H9 (cell line): Measurements from ENCODE around the gene SKIL. TPM values are rescaled to one million over a fixed set of nuclear protein-coding genes. Genes with fewer than 3 reads are reported as not detected.

Experiments used
- DNase-seq: peaks from one replicate; pipeline ENCODE4 v3.0.0-alpha.2; 2017
- H2AFZ ChIP-seq: one replicate; pipeline ENCODE4 v1.6.1; 2013; ENCODE audit warnings: mild to moderate bottlenecking, low read length, control low read depth, moderate library complexity
- H2AK5ac ChIP-seq: 2 replicates; pipeline ENCODE4 v1.6.1; 2013; ENCODE audit warnings: low read length, control low read depth, mixed read lengths; ENCODE audit not compliant: insufficient read length
- H2BK120ac ChIP-seq: one replicate; pipeline ENCODE4 v1.6.1; 2013; ENCODE audit warnings: low read depth, mild to moderate bottlenecking, low read length, control low read depth, inconsistent platforms; ENCODE audit not compliant: poor library complexity, severe bottlenecking
- H2BK12ac ChIP-seq: 2 replicates; pipeline ENCODE4 v1.6.1; 2013; ENCODE audit warnings: low read length, control low read depth, mixed read lengths, low read depth; ENCODE audit not compliant: insufficient read length
- H2BK15ac ChIP-seq: 2 replicates; pipeline ENCODE4 v1.6.1; 2013; ENCODE audit warnings: low read depth, low read length, control low read depth
- H2BK20ac ChIP-seq: one replicate; pipeline ENCODE4 v1.6.1; 2013; ENCODE audit warnings: low read depth, mild to moderate bottlenecking, low read length, control low read depth, inconsistent platforms; ENCODE audit not compliant: poor library complexity, severe bottlenecking
- H2BK5ac ChIP-seq: 2 replicates; pipeline ENCODE4 v1.6.1; 2013; ENCODE audit warnings: low read length, control low read depth, mixed read lengths; ENCODE audit not compliant: insufficient read length
- H3K14ac ChIP-seq: 2 replicates; pipeline ENCODE4 v1.6.1; 2013; ENCODE audit warnings: low read length, control low read depth; ENCODE audit not compliant: insufficient read depth
- H3K18ac ChIP-seq: 2 replicates; pipeline ENCODE4 v1.6.1; 2013; ENCODE audit warnings: low read depth, mild to moderate bottlenecking, mixed read lengths, low read length, control low read depth; ENCODE audit not compliant: insufficient read length
- H3K23ac ChIP-seq: 2 replicates; pipeline ENCODE4 v1.6.1; 2013; ENCODE audit warnings: low read length, control low read depth, mixed read lengths, low read depth; ENCODE audit not compliant: insufficient read length
- H3K23me2 ChIP-seq: 2 replicates; pipeline ENCODE4 v1.6.1; 2013; ENCODE audit warnings: low read depth, mild to moderate bottlenecking, mixed read lengths, low read length, control low read depth; ENCODE audit not compliant: insufficient read length, poor library complexity, severe bottlenecking
- H3K27ac ChIP-seq: 2 replicates; pipeline ENCODE4 v1.5.1; 2013; ENCODE audit warnings: low read length, control low read depth, mixed read lengths, low read depth; ENCODE audit not compliant: insufficient read length
- H3K27me3 ChIP-seq: 2 replicates; pipeline ENCODE4 v1.6.1; 2013; ENCODE audit warnings: low read length, control low read depth, inconsistent platforms; ENCODE audit not compliant: insufficient read depth
- H3K4ac ChIP-seq: 2 replicates; pipeline ENCODE4 v1.6.1; 2013; ENCODE audit warnings: low read depth, mild to moderate bottlenecking, control low read depth, inconsistent platforms, low read length, moderate library complexity
- H3K4me1 ChIP-seq: 2 replicates; pipeline ENCODE4 v1.6.1; 2013; ENCODE audit warnings: low read length, control low read depth, inconsistent platforms; ENCODE audit not compliant: insufficient read depth
- H3K4me2 ChIP-seq: 2 replicates; pipeline ENCODE4 v1.6.1; 2013; ENCODE audit warnings: low read length, control low read depth, mixed read lengths; ENCODE audit not compliant: insufficient read length, insufficient read depth
- H3K56ac ChIP-seq: 2 replicates; pipeline ENCODE4 v1.6.1; 2013; ENCODE audit warnings: low read depth, mild to moderate bottlenecking, mixed read lengths, low read length, control low read depth; ENCODE audit not compliant: insufficient read length
- H3K79me1 ChIP-seq: 2 replicates; pipeline ENCODE4 v1.6.1; 2013; ENCODE audit warnings: low read depth, mild to moderate bottlenecking, moderate library complexity, low read length, control low read depth, inconsistent platforms; ENCODE audit not compliant: insufficient read depth, poor library complexity, severe bottlenecking
- H3K79me2 ChIP-seq: 2 replicates; pipeline ENCODE4 v1.6.1; 2013; ENCODE audit warnings: low read length, control low read depth, inconsistent platforms; ENCODE audit not compliant: insufficient read depth
- H3K9ac ChIP-seq: 2 replicates; pipeline ENCODE4 v1.6.1; 2013; ENCODE audit warnings: low read length, control low read depth, mixed read lengths; ENCODE audit not compliant: insufficient read length; ENCODE audit errors: extremely low read depth
- H3K9me3 ChIP-seq: one replicate; pipeline ENCODE4 v1.6.1; 2013; ENCODE audit warnings: low read depth, low read length, inconsistent platforms; ENCODE audit not compliant: control insufficient read depth
- H3T11ph ChIP-seq: one replicate; pipeline ENCODE4 v1.6.1; 2013; ENCODE audit warnings: mild to moderate bottlenecking, low read length, control low read depth, inconsistent platforms
- H4K20me1 ChIP-seq: one replicate; pipeline ENCODE4 v1.6.1; 2013; ENCODE audit not compliant: control insufficient read depth, insufficient read length, insufficient read depth
- H4K5ac ChIP-seq: 2 replicates; pipeline ENCODE4 v1.6.1; 2013; ENCODE audit warnings: low read depth, mild to moderate bottlenecking, mixed read lengths, low read length, control low read depth; ENCODE audit not compliant: insufficient read length
- H4K8ac ChIP-seq: replicated peaks from 2 replicates; pipeline ENCODE4 v1.6.1; 2013; ENCODE audit warnings: low read length, control low read depth, mixed read lengths, low read depth; ENCODE audit not compliant: insufficient read length
- H4K91ac ChIP-seq: 2 replicates; pipeline ENCODE4 v1.6.1; 2013; ENCODE audit warnings: low read depth, mild to moderate bottlenecking, moderate library complexity, mixed read lengths, low read length, control low read depth; ENCODE audit not compliant: insufficient read length
- H3K27ac Mint-ChIP-seq, 3 experiments: 2 replicates in 2 of 3; 3 replicates in 1 of 3; pipeline ENCODE4 v1.8.0; 2020 to 2021; ENCODE audit warnings: mixed read lengths in 3 of 3, mild to moderate bottlenecking in 1 of 3, moderate library complexity in 1 of 3
- H3K27me3 Mint-ChIP-seq: 2 replicates; pipeline ENCODE4 v1.8.0; 2021; ENCODE audit warnings: low read depth, mild to moderate bottlenecking, moderate library complexity, mixed read lengths
- H3K36me3 Mint-ChIP-seq, 3 experiments: 2 replicates in 2 of 3; 3 replicates in 1 of 3; pipeline ENCODE4 v1.8.0; 2020 to 2021; ENCODE audit warnings: low read depth in 3 of 3, mixed read lengths in 3 of 3; ENCODE audit not compliant: insufficient read depth in 1 of 3
- H3K4me1 Mint-ChIP-seq, 2 experiments: 2 replicates each; pipeline ENCODE4 v1.8.0; 2020; ENCODE audit warnings: mixed read lengths in 2 of 2
- H3K4me3 Mint-ChIP-seq, 2 experiments: 2 replicates in 1 of 2; 3 replicates in 1 of 2; pipeline ENCODE4 v1.8.0; 2020 to 2021; ENCODE audit warnings: mild to moderate bottlenecking in 2 of 2, mixed read lengths in 2 of 2, moderate library complexity in 1 of 2
- H3K9me3 Mint-ChIP-seq, 2 experiments: 2 replicates in 1 of 2; 3 replicates in 1 of 2; pipeline ENCODE4 v1.8.0; 2020; ENCODE audit warnings: mild to moderate bottlenecking in 2 of 2, mixed read lengths in 2 of 2, moderate library complexity in 1 of 2
- WGBS: extraction: QIAGEN DNeasy Blood & Tissue Kit; methylation state at CpG from one replicate; pipeline ENCODE4 v1.1.7; 2013; ENCODE audit warnings: missing lambda C conversion rate, low lambda C conversion rate, mixed read lengths; ENCODE audit not compliant: insufficient read length; ENCODE audit errors: extremely low coverage; 5-methylcytosine and 5-hydroxymethylcytosine counted together
- total RNA-seq: library from RNA; stranded (reverse); gene quantifications from 2 replicates; pipeline ENCODE4 v1.2.1, GENCODE V29; 2021
- TF ChIP-seq, protein P1 (sequence below): fragments of 200-600 bp; sonication (generic); conservative IDR thresholded peaks from 3 replicates; pipeline ENCODE4 v1.8.0; 2021; ENCODE audit warnings: antibody characterized with exemption, mild to moderate bottlenecking

SKIL gene
- total RNA-seq, 1 experiment from 2014 or later: 170 TPM

DNA sequence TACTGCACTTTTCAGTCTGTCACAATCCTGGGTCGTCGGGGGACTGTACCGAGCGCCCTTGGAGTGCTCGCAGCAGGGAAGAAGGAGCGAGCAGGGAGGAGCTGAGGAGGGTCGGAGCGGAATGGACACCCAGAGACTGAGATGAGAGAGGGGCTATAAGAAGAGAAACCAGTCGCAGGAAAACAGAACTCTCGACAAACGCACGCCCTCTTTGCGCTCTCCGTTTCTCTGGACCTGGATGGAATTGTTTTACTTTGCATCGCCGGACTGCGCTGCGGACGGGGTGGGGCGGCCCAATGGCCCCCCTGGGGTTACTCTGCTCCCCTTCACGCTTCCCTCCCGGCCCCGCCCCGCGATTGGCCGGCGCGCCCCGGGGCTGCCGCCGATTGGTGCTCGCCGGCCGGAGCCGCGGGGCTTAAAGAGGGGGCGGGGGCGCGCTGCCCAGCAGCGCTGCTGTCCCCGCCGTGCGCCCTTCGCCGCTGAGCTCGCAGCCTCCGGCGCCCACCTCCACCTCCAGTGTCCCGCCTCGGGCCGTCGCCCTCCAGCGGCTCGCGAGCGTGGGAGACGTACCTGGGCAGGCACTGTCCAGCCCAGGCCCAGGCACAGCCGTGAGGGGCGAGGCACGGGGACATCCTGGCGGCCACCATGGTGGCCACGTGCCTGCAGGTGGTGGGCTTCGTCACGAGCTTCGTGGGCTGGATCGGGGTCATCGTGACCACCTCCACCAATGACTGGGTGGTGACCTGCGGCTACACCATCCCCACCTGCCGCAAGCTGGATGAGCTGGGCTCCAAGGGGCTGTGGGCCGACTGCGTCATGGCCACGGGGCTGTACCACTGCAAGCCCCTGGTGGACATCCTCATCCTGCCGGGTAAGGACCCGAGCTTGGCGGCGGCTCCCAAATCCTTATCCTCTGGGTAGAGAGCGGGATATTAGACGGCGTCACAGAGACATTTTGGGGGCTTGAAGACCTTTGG, 61.2 kb downstream of the SKIL start, which contains the start of gene CLDN11:
CLDN11 (plus strand) TSS at position 447 of the 977 bp plus-strand sequence; CDS start at position 646, 199 bp downstream.
- H3K27ac Mint-ChIP-seq: peak within 1 kb of the TSS in 1 of 3 experiments; percentile 61; a peak in 1 of 7 replicates
- Histone ChIP-seq H2BK5ac (no peak within 1 kb of the TSS), H2BK12ac (no peak within 1 kb of the TSS), H3K4me2 (peak within 1 kb of the TSS; percentile 75), H2AK5ac (no peak within 1 kb of the TSS), H3K79me2 (no peaks in the 10 kb centered on the region), H3K9me3 (no peaks in the 10 kb centered on the region), H3T11ph (no peak within 1 kb of the TSS), H4K91ac (no peak within 1 kb of the TSS), H3K27ac (no peak within 1 kb of the TSS), H3K23ac (no peak within 1 kb of the TSS), H2AFZ (no peak within 1 kb of the TSS), H3K4me1 (0 out of 2 replicates have a peak, but pooled peaks cover 3% of the 10 kb centered on the region), H2BK20ac (no peak within 1 kb of the TSS), H4K8ac (no peak within 1 kb of the TSS), H3K4ac (no peak within 1 kb of the TSS), H4K5ac (no peak within 1 kb of the TSS), H2BK15ac (no peak within 1 kb of the TSS; the same call in 1 of the 2 replicates), H3K18ac (no peak within 1 kb of the TSS), H3K14ac (no peak within 1 kb of the TSS), H3K23me2 (peaks cover 13% of the 10 kb centered on the region), H2BK120ac (no peak within 1 kb of the TSS), H3K27me3 (peaks cover 25% of the 10 kb centered on the region; the same call in 1 of the 2 replicates), H3K9ac (no peak within 1 kb of the TSS), H4K20me1 (no peaks in the 10 kb centered on the region), H3K79me1 (no peaks in the 10 kb centered on the region), H3K56ac (no peak within 1 kb of the TSS)
- peaks cover 55% of the 10 kb centered on the region for H3K27me3 Mint-ChIP-seq
- DNase-seq: peak; percentile 78
- H3K36me3 Mint-ChIP-seq: peaks cover 0 to 5% (median 0%) of the 10 kb centered on the region in 3 experiments; a peak in 3 of 7 replicates
- TF ChIP-seq, protein P1, sequence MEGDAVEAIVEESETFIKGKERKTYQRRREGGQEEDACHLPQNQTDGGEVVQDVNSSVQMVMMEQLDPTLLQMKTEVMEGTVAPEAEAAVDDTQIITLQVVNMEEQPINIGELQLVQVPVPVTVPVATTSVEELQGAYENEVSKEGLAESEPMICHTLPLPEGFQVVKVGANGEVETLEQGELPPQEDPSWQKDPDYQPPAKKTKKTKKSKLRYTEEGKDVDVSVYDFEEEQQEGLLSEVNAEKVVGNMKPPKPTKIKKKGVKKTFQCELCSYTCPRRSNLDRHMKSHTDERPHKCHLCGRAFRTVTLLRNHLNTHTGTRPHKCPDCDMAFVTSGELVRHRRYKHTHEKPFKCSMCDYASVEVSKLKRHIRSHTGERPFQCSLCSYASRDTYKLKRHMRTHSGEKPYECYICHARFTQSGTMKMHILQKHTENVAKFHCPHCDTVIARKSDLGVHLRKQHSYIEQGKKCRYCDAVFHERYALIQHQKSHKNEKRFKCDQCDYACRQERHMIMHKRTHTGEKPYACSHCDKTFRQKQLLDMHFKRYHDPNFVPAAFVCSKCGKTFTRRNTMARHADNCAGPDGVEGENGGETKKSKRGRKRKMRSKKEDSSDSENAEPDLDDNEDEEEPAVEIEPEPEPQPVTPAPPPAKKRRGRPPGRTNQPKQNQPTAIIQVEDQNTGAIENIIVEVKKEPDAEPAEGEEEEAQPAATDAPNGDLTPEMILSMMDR: peak; percentile 38; the same call in 2 of the 3 replicates
- WGBS: no CpG with 5 or more reads among the region's 79 CpGs
- H3K9me3 Mint-ChIP-seq: no peaks in the 10 kb centered on the region
- peak within 1 kb of the TSS; percentile 56 to 82 for H3K4me3 Mint-ChIP-seq
- H3K4me1 Mint-ChIP-seq: peaks cover 12 to 15% of the 10 kb centered on the region in 2 experiments
